Activated CD4-positive, alpha-beta T cell treated with anti-CD3 and anti-CD28 coated beads, Interleukin-2, amount 10 ng/mL, durations not matched to agents 24 days and 14 days (primary cell): ENCODE data around the gene KRTAP20-2. TPM values are rescaled to one million over a fixed set of nuclear protein-coding genes. Genes with fewer than 3 reads are reported as not detected.

Experiments
- total RNA-seq: library from RNA; stranded (reverse); gene quantifications from 2 replicates; pipeline ENCODE4 v1.2.3, GENCODE V29; 2022

KRTAP20-2 gene
- total RNA-seq, 1 donor from 2014 or later = not detected

Other genes starting within 250 kb of the KRTAP20-2 start
- not detected in 2 replicates for gene KRTAP13-1, start 239.2 kb upstream of the KRTAP20-2 start, total RNA-seq
- not detected in 2 replicates for gene KRTAP13-3, start 209.3 kb upstream of the KRTAP20-2 start, total RNA-seq
- gene KRTAP13-4, start 205.0 kb upstream of the KRTAP20-2 start, total RNA-seq = not detected in 2 replicates
- gene KRTAP15-1, start 194.9 kb upstream of the KRTAP20-2 start, total RNA-seq = not detected in 2 replicates
- not detected in 2 replicates for gene KRTAP19-1, start 154.8 kb upstream of the KRTAP20-2 start, total RNA-seq
- gene KRTAP19-2, start 147.8 kb upstream of the KRTAP20-2 start, total RNA-seq = not detected in 2 replicates
- gene KRTAP19-3, start 143.2 kb upstream of the KRTAP20-2 start, total RNA-seq = not detected in 2 replicates
- not detected in 2 replicates for gene KRTAP19-4, start 138.0 kb upstream of the KRTAP20-2 start, total RNA-seq
- gene KRTAP19-5, start 133.1 kb upstream of the KRTAP20-2 start, total RNA-seq = not detected in 2 replicates
- not detected in 2 replicates for gene KRTAP19-6, start 93.3 kb upstream of the KRTAP20-2 start, total RNA-seq
- not detected in 2 replicates for gene KRTAP19-7, start 73.9 kb upstream of the KRTAP20-2 start, total RNA-seq
- not detected in 2 replicates for gene KRTAP22-2, start 44.8 kb upstream of the KRTAP20-2 start, total RNA-seq
- not detected in 2 replicates for gene KRTAP6-3, start 42.8 kb upstream of the KRTAP20-2 start, total RNA-seq
- gene KRTAP6-2, start 36.3 kb upstream of the KRTAP20-2 start, total RNA-seq = not detected in 2 replicates
- gene KRTAP22-1, start 34.1 kb upstream of the KRTAP20-2 start, total RNA-seq = not detected in 2 replicates
- not detected in 2 replicates for gene KRTAP6-1, start 21.3 kb upstream of the KRTAP20-2 start, total RNA-seq
- gene KRTAP20-1, start 18.8 kb upstream of the KRTAP20-2 start, total RNA-seq = not detected in 2 replicates
- not detected in 2 replicates for gene KRTAP20-4, start 14.6 kb upstream of the KRTAP20-2 start, total RNA-seq
- gene KRTAP20-3, start 7.7 kb downstream of the KRTAP20-2 start, total RNA-seq = not detected in 2 replicates
- gene KRTAP21-3, start 83.6 kb downstream of the KRTAP20-2 start, total RNA-seq = not detected in 2 replicates
- not detected in 2 replicates for gene KRTAP21-2, start 112.1 kb downstream of the KRTAP20-2 start, total RNA-seq
- gene KRTAP21-1, start 120.2 kb downstream of the KRTAP20-2 start, total RNA-seq = not detected in 2 replicates
- gene KRTAP8-1, start 178.1 kb downstream of the KRTAP20-2 start, total RNA-seq = not detected in 2 replicates
- gene KRTAP7-1, start 194.6 kb downstream of the KRTAP20-2 start, total RNA-seq = not detected in 2 replicates
- gene KRTAP11-1, start 246.4 kb downstream of the KRTAP20-2 start, total RNA-seq = not detected in 2 replicates